Neuronal stem cell (in vitro differentiated cells): ENCODE results near the gene RASAL2.

Experiments
- DNase-seq: peaks from one replicate; pipeline ENCODE4 v3.0.0-alpha.2; 2013; ENCODE audit warnings: low spot score
- H2AFZ ChIP-seq: one replicate; pipeline ENCODE4 v1.6.1; 2013; ENCODE audit warnings: mild to moderate bottlenecking, low read length, inconsistent platforms
- H2AK5ac ChIP-seq: 2 replicates; pipeline ENCODE4 v1.6.1; 2013; ENCODE audit warnings: low read depth, mild to moderate bottlenecking, inconsistent platforms, low read length, moderate library complexity, mixed read lengths
- H2BK120ac ChIP-seq: 2 replicates; pipeline ENCODE4 v1.6.1; 2013; ENCODE audit warnings: low read depth, mild to moderate bottlenecking, inconsistent platforms, low read length, moderate library complexity, mixed read lengths
- H2BK12ac ChIP-seq: one replicate; pipeline ENCODE4 v1.6.1; 2013; ENCODE audit warnings: low read length, inconsistent platforms
- H2BK15ac ChIP-seq: 2 replicates; pipeline ENCODE4 v1.6.1; 2013; ENCODE audit warnings: mild to moderate bottlenecking, low read length, inconsistent platforms, mixed read lengths
- H2BK5ac ChIP-seq: one replicate; pipeline ENCODE4 v1.6.1; 2013; ENCODE audit warnings: inconsistent platforms, mild to moderate bottlenecking, low read length, moderate library complexity
- H3K14ac ChIP-seq: one replicate; pipeline ENCODE4 v1.6.1; 2013; ENCODE audit warnings: low read length, inconsistent platforms
- H3K18ac ChIP-seq: 2 replicates; pipeline ENCODE4 v1.6.1; 2013; ENCODE audit warnings: low read length, inconsistent platforms
- H3K23ac ChIP-seq: 2 replicates; pipeline ENCODE4 v1.6.1; 2013; ENCODE audit warnings: low read depth, mild to moderate bottlenecking, mixed read lengths, low read length, inconsistent platforms; ENCODE audit not compliant: poor library complexity
- H3K27ac ChIP-seq: replicated peaks from 3 replicates; pipeline ENCODE4 v1.5.1; 2013; ENCODE audit warnings: low read length, inconsistent platforms
- H3K27me3 ChIP-seq, 3 experiments: 2 replicates each; pipeline ENCODE4 v1.6.1; 2013; ENCODE audit warnings: low read length in 3 of 3, mild to moderate bottlenecking in 2 of 3, inconsistent platforms in 1 of 3, low read depth in 1 of 3, mixed read lengths in 1 of 3, moderate library complexity in 1 of 3; ENCODE audit not compliant: control insufficient read depth in 3 of 3, insufficient read depth in 3 of 3
- H3K36me3 ChIP-seq, 2 donors: replicated peaks in 1 of 2; 2 replicates each; pipeline ENCODE4 v1.6.1; 2013; ENCODE audit warnings: low read length in 2 of 2; ENCODE audit not compliant: control insufficient read depth in 2 of 2, insufficient read depth in 2 of 2
- H3K4ac ChIP-seq: 2 replicates; pipeline ENCODE4 v1.6.1; 2013; ENCODE audit warnings: inconsistent platforms, mild to moderate bottlenecking, low read length, moderate library complexity
- H3K4me1 ChIP-seq, 2 donors: 1 replicate in 1 of 2; 2 replicates in 1 of 2; pipeline ENCODE4 v1.6.1; 2013; ENCODE audit warnings: low read length in 2 of 2, low read depth in 1 of 2; ENCODE audit not compliant: control insufficient read depth in 2 of 2, insufficient read depth in 1 of 2
- H3K4me2 ChIP-seq: one replicate; pipeline ENCODE4 v1.6.1; 2013; ENCODE audit warnings: mild to moderate bottlenecking, low read length, inconsistent platforms; ENCODE audit not compliant: insufficient read depth, poor library complexity, severe bottlenecking
- H3K4me3 ChIP-seq, 2 donors: 2 replicates each; pipeline ENCODE4 v1.5.1; 2013; ENCODE audit warnings: low read length in 2 of 2, mild to moderate bottlenecking in 2 of 2, inconsistent platforms in 1 of 2, moderate library complexity in 1 of 2
- H3K79me1 ChIP-seq: one replicate; pipeline ENCODE4 v1.6.1; 2013; ENCODE audit warnings: low read depth, mild to moderate bottlenecking, inconsistent platforms, low read length, moderate library complexity
- H3K9ac ChIP-seq: one replicate; pipeline ENCODE4 v1.6.1; 2013; ENCODE audit warnings: mild to moderate bottlenecking, low read depth, low read length, inconsistent platforms; ENCODE audit not compliant: poor library complexity
- H3K9me3 ChIP-seq, 2 donors: replicated peaks in 1 of 2; 2 replicates each; pipeline versions ENCODE3 to v1.6.1; 2013; ENCODE audit warnings: low read length in 2 of 2, mild to moderate bottlenecking in 2 of 2, inconsistent platforms in 1 of 2, low read depth in 1 of 2, mixed read lengths in 1 of 2, moderate library complexity in 1 of 2; ENCODE audit not compliant: control insufficient read depth in 2 of 2, insufficient read depth in 1 of 2
- H4K8ac ChIP-seq: one replicate; pipeline ENCODE4 v1.6.1; 2013; ENCODE audit warnings: low read depth, mild to moderate bottlenecking, inconsistent platforms, low read length, moderate library complexity
- H4K91ac ChIP-seq: one replicate; pipeline ENCODE4 v1.6.1; 2013; ENCODE audit warnings: low read length, low read depth, mild to moderate bottlenecking, inconsistent platforms; ENCODE audit not compliant: poor library complexity
- WGBS, 2 donors: extraction: QIAGEN DNeasy Blood & Tissue Kit; methylation state at CpG; one replicate each; pipeline ENCODE4 v1.1.7; 2013; ENCODE audit warnings: missing lambda C conversion rate in 2 of 2, mixed read lengths in 1 of 2; ENCODE audit not compliant: insufficient read length in 2 of 2, insufficient replicate concordance in 1 of 2; ENCODE audit errors: extremely low coverage in 2 of 2; 5-methylcytosine and 5-hydroxymethylcytosine counted together

The RASAL2 gene

DNA sequence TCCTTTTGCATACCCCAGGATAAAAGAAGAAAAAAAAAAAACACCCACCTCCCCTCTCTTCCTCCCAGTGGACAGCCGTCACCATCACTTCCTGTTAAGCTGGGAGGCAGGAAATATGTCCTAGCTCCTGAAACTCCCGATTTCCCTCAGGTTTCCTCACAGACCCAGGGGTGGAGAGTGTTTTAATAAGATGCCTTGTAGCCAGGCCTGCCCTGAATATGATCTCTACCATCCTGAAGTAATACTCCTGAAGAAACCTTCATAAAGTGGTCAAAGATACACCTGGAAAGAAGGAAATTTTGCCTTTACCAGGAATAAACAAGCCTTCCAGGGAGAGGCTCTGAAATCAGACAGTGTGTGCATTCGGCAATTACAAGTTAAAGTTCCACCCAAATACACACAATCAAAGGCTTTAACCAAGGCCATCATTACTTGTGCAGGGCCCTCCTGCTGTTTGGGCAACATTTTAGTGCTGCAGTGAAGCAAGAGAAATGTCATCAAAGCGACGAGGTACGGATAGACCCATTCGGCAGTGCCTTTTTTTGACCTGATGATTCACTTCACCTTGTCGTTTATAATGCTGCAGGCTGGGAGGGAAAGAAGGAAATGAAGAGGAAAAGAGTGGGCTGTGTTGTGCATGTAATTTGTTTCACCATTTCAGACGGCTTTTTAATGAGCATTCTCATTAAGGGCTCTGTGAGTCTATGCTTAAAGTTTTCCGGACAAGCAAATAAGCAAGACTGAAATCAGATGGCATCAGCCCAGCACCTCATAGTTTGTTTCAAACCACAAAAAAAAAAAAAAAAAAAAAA, 41.0 kb upstream of the RASAL2 start:
- no peak overlapping the region for H3K9ac ChIP-seq
- no peaks in the 10 kb centered on the region for H3K79me1 ChIP-seq
- no peak overlapping the region for H3K4ac ChIP-seq
- H3K4me1 ChIP-seq = peaks cover 4 to 6% of the 10 kb centered on the region in 2 donors
- H4K8ac ChIP-seq = no peak overlapping the region
- H3K23ac ChIP-seq = no peak overlapping the region
- no peak overlapping the region for H3K27ac ChIP-seq
- H2AK5ac ChIP-seq = no peak overlapping the region
- no peak overlapping the region for H3K14ac ChIP-seq
- DNase-seq = no peak
- H3K4me2 ChIP-seq = no peak overlapping the region
- no peak overlapping the region for H4K91ac ChIP-seq
- peak overlapping the region in 1 of 2 donors; percentile 37 for H3K4me3 ChIP-seq
- no peaks in the 10 kb centered on the region for H3K9me3 ChIP-seq
- no peak overlapping the region for H2BK12ac ChIP-seq
- no peaks in the 10 kb centered on the region for H3K36me3 ChIP-seq
- H3K27me3 ChIP-seq = no peaks in the 10 kb centered on the region
- no peak overlapping the region for H3K18ac ChIP-seq
- H2BK120ac ChIP-seq = no peak overlapping the region
- no peak overlapping the region for H2BK15ac ChIP-seq
- no CpG with 5 or more reads among the region's 10 CpGs for WGBS, 2 donors
- H2AFZ ChIP-seq = peak overlapping the region; percentile 85
- no peak overlapping the region for H2BK5ac ChIP-seq

DNA sequence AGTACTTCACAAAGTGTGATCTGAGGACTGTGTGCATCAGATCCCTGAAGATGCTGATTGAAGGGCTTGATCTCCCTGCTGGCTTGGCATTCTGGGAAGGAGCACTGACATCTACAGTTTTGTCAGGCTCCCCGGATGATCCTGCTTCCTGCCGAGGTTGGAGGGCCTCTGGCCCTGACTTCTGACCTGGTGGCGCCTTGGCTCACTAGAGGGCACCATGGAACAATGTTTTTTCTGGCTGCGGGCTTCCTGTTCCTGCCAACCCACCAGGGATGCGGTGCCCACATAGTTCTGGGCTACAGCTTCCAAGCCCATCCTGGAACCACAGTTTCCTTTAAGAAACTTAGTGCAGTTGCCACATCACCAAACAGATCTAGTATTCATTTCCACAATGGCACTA, 38.8 kb upstream of the RASAL2 start:
- Histone ChIP-seq H3K4me2 (no peak overlapping the region), H2AFZ (peak overlapping the region; percentile 76), H3K27me3 (no peaks in the 10 kb centered on the region), H3K36me3 (no peaks in the 10 kb centered on the region), H2AK5ac (no peak overlapping the region), H4K8ac (no peak overlapping the region), H3K9me3 (no peaks in the 10 kb centered on the region), H3K4me1 (peaks cover 10 to 13% of the 10 kb centered on the region in 2 donors), H3K4ac (no peak overlapping the region), H3K27ac (no peak overlapping the region), H3K4me3 (no peak overlapping the region), H2BK12ac (no peak overlapping the region), H3K14ac (no peak overlapping the region), H3K79me1 (no peaks in the 10 kb centered on the region), H4K91ac (no peak overlapping the region), H3K18ac (no peak overlapping the region), H3K9ac (no peak overlapping the region), H2BK5ac (no peak overlapping the region), H3K23ac (no peak overlapping the region), H2BK120ac (no peak overlapping the region), H2BK15ac (no peak overlapping the region)
- no peak for DNase-seq
- WGBS, 2 donors = no CpG with 5 or more reads among the region's 5 CpGs

DNA sequence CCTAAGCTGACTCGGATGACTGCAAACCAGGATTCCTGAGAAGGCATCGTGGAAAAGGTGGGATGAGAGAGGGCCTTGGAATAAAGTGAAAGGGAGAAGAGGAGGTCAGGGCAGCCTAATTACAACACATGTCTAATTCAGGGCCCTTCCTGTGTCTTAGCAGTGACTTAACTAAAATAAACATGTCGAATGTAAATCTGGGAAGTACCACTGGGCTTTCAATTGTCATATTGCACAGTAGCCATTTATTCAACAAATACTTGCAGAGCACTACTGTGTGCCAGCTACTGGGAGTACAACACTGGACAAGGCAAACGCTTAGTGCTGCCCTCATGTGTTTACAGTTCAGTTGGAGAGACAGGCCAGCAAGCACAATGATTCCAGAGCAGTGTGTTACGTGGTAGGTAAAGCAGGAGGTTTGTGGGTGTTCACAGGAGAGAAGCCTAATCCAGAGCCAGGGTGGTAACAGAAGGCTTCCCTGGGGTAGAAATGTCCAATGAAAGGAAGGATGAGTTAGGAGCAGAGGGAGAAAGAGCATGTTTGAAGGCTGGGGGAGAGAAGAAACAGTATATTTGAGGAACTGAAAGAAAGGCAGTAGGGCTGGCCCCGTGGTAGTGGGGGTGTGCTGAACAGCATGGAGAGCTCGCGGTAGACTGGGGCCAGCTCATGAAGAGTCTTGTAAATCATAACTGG, 38.0 kb upstream of the RASAL2 start:
- H3K18ac ChIP-seq = no peak overlapping the region
- H2BK12ac ChIP-seq = no peak overlapping the region
- no peak overlapping the region for H3K14ac ChIP-seq
- H3K4me1 ChIP-seq = peaks cover 12 to 13% of the 10 kb centered on the region in 2 donors
- no peak overlapping the region for H3K9ac ChIP-seq
- no peaks in the 10 kb centered on the region for H3K27me3 ChIP-seq
- H2BK15ac ChIP-seq = no peak overlapping the region
- no peak overlapping the region for H3K4ac ChIP-seq
- H3K4me3 ChIP-seq = no peak overlapping the region
- no CpG with 5 or more reads among the region's 8 CpGs for WGBS, 2 donors
- H3K27ac ChIP-seq = no peak overlapping the region
- no peak overlapping the region for H2AK5ac ChIP-seq
- no peak for DNase-seq
- no peak overlapping the region for H2BK120ac ChIP-seq
- H4K91ac ChIP-seq = no peak overlapping the region
- H3K79me1 ChIP-seq = no peaks in the 10 kb centered on the region
- H4K8ac ChIP-seq = no peak overlapping the region
- H2BK5ac ChIP-seq = no peak overlapping the region
- no peaks in the 10 kb centered on the region for H3K9me3 ChIP-seq
- no peaks in the 10 kb centered on the region for H3K36me3 ChIP-seq
- H3K23ac ChIP-seq = no peak overlapping the region
- H3K4me2 ChIP-seq = no peak overlapping the region
- H2AFZ ChIP-seq = peak overlapping the region; percentile 48

DNA sequence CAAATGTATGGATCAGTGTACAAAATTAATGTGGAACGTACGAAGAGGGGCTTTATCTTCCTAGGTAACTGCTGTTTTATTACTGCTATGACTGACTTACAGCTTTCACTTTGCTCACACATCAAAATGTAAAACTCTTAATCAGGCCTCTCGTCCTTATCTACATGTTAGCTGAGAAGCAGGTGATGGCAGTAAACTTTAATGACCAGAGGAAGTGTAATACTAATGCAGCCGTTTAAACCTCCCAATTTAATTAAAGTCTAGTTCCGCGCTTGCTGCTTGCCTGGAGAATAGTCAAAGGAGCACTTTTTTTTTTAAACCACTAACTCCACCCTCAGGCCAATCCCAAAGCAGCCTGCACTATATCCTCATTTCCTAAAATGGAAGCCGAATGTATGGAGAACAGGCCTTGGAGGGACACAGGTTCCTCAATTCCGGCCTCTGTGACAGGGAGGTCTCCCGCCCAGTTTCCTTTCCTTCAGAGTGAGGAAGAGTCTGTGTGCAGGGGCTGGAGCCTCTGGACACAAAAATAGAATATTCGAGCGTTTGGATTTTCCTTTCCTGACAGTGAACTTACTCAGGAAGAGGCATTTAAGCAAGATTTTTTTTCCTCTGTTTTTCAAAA, 36.7 kb upstream of the RASAL2 start:
- Histone ChIP-seq H4K91ac (no peak overlapping the region), H3K18ac (no peak overlapping the region), H2BK15ac (no peak overlapping the region), H3K9me3 (no peaks in the 10 kb centered on the region), H3K4me1 (peaks cover 14 to 17% of the 10 kb centered on the region in 2 donors), H3K4ac (no peak overlapping the region), H3K27ac (no peak overlapping the region), H2BK12ac (no peak overlapping the region), H3K4me2 (no peak overlapping the region), H3K14ac (no peak overlapping the region), H3K27me3 (no peaks in the 10 kb centered on the region), H2BK5ac (no peak overlapping the region), H4K8ac (no peak overlapping the region), H2BK120ac (no peak overlapping the region), H2AFZ (no peak overlapping the region), H2AK5ac (no peak overlapping the region), H3K9ac (no peak overlapping the region), H3K4me3 (no peak overlapping the region), H3K79me1 (no peaks in the 10 kb centered on the region), H3K36me3 (no peaks in the 10 kb centered on the region), H3K23ac (no peak overlapping the region)
- no peak for DNase-seq
- no CpG with 5 or more reads among the region's 11 CpGs for WGBS, 2 donors
